ENCODE results near the gene GTF2F2.

DNA sequence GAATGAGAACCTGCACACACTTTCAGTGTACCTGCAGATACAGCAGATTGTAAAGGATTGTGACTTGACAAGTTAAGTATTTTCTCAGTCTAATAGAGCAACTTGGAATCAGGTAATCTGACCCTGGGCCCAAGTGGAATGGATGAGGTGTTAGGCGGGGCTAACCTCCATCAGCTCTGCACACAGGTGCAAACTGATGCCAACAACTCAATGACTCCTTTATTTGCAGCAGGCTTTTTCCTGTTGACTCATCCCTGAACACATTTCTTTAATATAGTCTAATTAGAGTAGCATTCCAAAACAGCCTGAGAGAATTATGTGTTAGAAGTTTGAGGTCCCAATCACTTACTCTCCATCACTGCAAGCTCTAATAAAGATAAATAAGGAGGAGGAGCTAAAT is 171.9 kb downstream of the GTF2F2 start:
- TF ChIP-seq, protein P1, sequence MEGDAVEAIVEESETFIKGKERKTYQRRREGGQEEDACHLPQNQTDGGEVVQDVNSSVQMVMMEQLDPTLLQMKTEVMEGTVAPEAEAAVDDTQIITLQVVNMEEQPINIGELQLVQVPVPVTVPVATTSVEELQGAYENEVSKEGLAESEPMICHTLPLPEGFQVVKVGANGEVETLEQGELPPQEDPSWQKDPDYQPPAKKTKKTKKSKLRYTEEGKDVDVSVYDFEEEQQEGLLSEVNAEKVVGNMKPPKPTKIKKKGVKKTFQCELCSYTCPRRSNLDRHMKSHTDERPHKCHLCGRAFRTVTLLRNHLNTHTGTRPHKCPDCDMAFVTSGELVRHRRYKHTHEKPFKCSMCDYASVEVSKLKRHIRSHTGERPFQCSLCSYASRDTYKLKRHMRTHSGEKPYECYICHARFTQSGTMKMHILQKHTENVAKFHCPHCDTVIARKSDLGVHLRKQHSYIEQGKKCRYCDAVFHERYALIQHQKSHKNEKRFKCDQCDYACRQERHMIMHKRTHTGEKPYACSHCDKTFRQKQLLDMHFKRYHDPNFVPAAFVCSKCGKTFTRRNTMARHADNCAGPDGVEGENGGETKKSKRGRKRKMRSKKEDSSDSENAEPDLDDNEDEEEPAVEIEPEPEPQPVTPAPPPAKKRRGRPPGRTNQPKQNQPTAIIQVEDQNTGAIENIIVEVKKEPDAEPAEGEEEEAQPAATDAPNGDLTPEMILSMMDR (IDR thresholded peaks at IDR 0.05 in 2 of 3, conservative IDR thresholded peaks at IDR 0.05 in 1 of 3; ENCODE audit: borderline replicate concordance in 1 of 3, insufficient read depth in 1 of 3, low read depth in 2 of 3, low read length in 2 of 3): no peak
- no peak for TF ChIP-seq POLR2A (IDR thresholded peaks at IDR 0.05; ENCODE audit: borderline replicate concordance, extremely low read depth, insufficient read depth, insufficient read length)
- TF ChIP-seq, protein P2, sequence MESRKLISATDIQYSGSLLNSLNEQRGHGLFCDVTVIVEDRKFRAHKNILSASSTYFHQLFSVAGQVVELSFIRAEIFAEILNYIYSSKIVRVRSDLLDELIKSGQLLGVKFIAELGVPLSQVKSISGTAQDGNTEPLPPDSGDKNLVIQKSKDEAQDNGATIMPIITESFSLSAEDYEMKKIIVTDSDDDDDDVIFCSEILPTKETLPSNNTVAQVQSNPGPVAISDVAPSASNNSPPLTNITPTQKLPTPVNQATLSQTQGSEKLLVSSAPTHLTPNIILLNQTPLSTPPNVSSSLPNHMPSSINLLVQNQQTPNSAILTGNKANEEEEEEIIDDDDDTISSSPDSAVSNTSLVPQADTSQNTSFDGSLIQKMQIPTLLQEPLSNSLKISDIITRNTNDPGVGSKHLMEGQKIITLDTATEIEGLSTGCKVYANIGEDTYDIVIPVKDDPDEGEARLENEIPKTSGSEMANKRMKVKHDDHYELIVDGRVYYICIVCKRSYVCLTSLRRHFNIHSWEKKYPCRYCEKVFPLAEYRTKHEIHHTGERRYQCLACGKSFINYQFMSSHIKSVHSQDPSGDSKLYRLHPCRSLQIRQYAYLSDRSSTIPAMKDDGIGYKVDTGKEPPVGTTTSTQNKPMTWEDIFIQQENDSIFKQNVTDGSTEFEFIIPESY (IDR thresholded peaks at IDR 0.05; ENCODE audit: extremely low read depth, insufficient replicate concordance, low read length): no peak
- TF ChIP-seq JUND (IDR thresholded peaks at IDR 0.05): peak; percentile 71
- TF ChIP-seq POLR2AphosphoS5 (IDR thresholded peaks at IDR 0.05; ENCODE audit: low read depth, low read length): peak; percentile 30; the same call in 1 of the 2 replicates
- TF ChIP-seq, protein P3, sequence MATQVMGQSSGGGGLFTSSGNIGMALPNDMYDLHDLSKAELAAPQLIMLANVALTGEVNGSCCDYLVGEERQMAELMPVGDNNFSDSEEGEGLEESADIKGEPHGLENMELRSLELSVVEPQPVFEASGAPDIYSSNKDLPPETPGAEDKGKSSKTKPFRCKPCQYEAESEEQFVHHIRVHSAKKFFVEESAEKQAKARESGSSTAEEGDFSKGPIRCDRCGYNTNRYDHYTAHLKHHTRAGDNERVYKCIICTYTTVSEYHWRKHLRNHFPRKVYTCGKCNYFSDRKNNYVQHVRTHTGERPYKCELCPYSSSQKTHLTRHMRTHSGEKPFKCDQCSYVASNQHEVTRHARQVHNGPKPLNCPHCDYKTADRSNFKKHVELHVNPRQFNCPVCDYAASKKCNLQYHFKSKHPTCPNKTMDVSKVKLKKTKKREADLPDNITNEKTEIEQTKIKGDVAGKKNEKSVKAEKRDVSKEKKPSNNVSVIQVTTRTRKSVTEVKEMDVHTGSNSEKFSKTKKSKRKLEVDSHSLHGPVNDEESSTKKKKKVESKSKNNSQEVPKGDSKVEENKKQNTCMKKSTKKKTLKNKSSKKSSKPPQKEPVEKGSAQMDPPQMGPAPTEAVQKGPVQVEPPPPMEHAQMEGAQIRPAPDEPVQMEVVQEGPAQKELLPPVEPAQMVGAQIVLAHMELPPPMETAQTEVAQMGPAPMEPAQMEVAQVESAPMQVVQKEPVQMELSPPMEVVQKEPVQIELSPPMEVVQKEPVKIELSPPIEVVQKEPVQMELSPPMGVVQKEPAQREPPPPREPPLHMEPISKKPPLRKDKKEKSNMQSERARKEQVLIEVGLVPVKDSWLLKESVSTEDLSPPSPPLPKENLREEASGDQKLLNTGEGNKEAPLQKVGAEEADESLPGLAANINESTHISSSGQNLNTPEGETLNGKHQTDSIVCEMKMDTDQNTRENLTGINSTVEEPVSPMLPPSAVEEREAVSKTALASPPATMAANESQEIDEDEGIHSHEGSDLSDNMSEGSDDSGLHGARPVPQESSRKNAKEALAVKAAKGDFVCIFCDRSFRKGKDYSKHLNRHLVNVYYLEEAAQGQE (IDR thresholded peaks at IDR 0.05; ENCODE audit: low read depth): no peak
- no peak for TF ChIP-seq EGR1 (IDR thresholded peaks at IDR 0.05; ENCODE audit: low read depth)
- no peak for TF ChIP-seq RAD21 (IDR thresholded peaks at IDR 0.05; ENCODE audit: low read depth)
- TF ChIP-seq EZH2 (IDR thresholded peaks at IDR 0.05): no peak
- no peak for TF ChIP-seq ELF1 (IDR thresholded peaks at IDR 0.05; ENCODE audit: borderline replicate concordance, low read depth)
- no peak for TF ChIP-seq TCF7L2 (IDR thresholded peaks at IDR 0.05; ENCODE audit: borderline replicate concordance, extremely low read depth, insufficient read depth, insufficient read length)

All from HCT116 (cell line).